G401.6 (cell line): Measurements from ENCODE around the gene CTXN1.
"Not testable (repeated sequence)": the region's sequence is repeated elsewhere in the genome, so short reads cannot be mapped to it uniquely, and the experiment has no call there.

Experiments
- FAIRE-seq: peaks from 2 replicates; lab custom pipeline; 2012; peaks lifted over from hg19 to GRCh38; lab: Jason Lieb, UNC

Gene CTXN1

GRCh38 chr19:7944177-7944761 lies 18.3 kb upstream of the CTXN1 start:
- peak; percentile 94 for FAIRE-seq

- FAIRE-seq: peak; percentile 99
Observed at GRCh38 chr19:7943444-7944176, 17.7 kb upstream of the CTXN1 start, which contains the start of gene TIMM44. TIMM44 (minus strand) TSS chr19:7943666; CDS start chr19:7943651, 15 bp downstream.

GRCh38 chr19:7942981-7943443 lies 17.1 kb upstream of the CTXN1 start:
- no peak for FAIRE-seq

GRCh38 chr19:7941895-7942596 lies 16.1 kb upstream of the CTXN1 start:
- no peak for FAIRE-seq

DNA sequence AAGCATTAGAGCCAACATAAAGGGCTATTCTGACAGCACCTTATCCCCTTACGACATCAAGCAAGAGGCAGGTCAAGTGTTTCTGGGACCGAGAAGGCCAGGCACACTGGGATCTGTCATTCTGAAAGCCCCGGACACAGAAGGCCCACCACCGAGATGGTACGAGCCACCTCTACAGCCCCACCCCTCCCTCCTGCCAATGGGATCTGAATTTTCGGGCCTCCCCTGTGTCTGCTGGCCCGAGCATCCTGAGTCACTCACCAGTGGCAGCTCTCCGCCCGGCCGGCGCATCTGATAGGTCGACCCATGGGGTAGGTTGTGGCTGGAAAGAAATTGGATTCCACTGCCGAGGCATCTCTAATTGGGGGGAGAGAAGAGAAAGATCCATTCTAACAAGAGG lies 14.9 kb upstream of the CTXN1 start:
- no peak for FAIRE-seq

DNA sequence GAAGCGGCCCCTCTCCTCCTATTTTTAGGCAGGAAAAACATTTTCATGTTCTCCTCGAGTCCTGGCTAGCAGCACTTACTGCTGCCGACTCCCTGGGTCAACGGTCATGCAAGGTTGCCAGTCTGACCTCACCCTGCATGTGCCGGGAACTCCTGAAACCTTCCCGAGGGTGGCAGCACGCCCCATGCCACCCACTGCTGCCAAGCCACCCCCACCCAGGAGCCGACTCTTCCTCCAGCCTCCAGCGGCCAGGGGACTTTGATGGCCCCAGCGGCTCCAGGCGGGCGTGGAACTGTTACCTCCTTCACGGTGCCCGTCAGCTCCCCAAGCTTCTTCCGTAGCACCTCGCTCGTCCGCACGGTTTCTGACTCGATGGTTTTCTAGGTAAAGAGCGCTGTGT lies 8.8 kb upstream of the CTXN1 start:
- no peak for FAIRE-seq

- no peak for FAIRE-seq
Observed at GRCh38 chr19:7933828-7934725, 8.1 kb upstream of the CTXN1 start.

DNA sequence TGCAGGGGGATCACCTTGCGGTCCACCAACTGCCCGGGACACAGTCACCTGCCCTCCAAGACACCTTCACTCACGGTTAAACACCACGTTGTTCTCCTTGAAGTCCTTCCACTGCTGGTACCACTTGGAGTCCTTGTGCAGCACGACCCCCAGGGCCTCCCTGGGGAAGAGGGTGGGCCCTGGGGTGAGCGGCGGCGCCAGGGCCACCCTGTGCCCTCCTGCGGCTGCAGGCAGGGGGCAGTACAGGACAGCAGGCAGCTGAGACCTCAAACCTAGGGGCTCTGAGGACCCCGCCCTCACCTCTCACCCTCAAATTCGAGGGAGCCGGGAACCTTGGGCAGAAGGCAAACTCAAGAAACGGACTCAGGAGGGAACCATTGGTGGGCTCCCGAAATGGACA lies 7.5 kb upstream of the CTXN1 start:
- no peak for FAIRE-seq

DNA sequence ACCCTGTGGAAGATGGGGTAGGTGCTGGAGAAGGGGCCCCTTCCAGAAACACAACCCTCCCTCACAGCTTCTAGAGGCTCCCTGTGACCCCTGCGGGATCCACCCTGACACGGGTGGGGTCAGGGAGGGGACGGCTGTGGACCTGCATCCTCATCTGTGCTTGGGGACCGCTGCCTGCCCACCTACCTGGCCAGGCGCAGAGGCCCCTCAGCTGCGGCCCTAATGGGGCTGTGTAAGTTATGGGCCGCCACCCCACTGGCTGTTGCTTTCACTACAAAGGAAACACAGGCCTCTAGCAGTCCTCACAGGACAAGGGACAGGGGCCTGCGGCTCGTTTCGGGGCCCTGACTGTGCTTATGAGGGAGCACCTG lies 7.0 kb upstream of the CTXN1 start:
- no peak for FAIRE-seq

DNA sequence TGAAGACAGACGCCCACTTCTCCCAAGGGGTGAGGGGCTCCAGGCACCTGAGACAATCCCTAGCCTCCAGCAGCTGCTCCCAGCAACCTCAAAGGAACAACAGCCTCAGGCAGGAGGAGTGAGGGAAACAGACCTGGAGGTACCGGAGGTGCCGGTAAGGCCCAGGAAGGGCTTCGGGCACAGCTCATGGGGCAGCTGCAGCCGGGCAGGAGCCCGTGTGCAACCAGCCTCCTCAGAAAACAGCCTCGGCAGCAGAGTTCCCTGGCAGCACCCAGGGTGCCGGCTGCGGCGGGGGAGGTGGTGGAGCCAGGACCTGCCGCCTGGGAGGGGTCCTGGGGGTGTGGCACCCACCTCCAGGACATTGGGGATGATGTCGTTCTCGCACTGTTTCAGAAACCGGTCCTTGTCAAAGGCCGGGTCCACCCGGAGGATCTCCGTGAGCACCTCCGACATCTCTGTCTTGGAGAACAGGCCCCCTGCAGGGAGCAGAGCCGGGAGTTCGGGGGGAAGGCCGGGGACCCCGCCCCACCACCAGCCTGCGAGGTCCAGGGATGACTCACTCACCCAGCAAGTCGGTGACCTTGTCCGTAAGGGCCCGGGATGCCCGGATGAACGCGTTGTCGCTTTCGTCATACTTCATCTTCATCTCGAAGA lies 6.5 kb upstream of the CTXN1 start:
- no peak for FAIRE-seq

GRCh38 chr19:7931221-7932061 lies 5.5 kb upstream of the CTXN1 start:
- no peak for FAIRE-seq

- FAIRE-seq: no peak
Observed at GRCh38 chr19:7930765-7931164, 4.8 kb upstream of the CTXN1 start.

DNA sequence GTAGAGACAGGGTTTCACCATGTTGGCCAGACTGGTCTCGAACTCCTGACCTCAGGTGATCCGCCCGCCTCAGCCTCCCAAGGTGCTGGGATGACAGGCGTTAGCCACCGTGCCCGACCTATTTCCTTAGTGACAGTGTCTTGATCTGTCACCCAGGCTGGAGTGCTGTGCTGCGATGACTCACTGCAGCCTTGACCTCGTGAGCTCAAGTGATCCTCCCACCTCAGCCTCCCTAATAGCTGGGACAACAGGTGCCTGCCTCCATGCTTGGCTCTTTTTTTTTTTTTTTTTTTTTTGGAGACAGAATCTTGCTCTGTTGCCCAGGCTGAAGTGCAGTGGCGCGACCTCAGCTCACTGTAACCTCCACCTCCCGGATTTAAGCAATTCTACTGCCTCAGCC lies 4.1 kb upstream of the CTXN1 start:
- not testable (repeated sequence) for FAIRE-seq

DNA sequence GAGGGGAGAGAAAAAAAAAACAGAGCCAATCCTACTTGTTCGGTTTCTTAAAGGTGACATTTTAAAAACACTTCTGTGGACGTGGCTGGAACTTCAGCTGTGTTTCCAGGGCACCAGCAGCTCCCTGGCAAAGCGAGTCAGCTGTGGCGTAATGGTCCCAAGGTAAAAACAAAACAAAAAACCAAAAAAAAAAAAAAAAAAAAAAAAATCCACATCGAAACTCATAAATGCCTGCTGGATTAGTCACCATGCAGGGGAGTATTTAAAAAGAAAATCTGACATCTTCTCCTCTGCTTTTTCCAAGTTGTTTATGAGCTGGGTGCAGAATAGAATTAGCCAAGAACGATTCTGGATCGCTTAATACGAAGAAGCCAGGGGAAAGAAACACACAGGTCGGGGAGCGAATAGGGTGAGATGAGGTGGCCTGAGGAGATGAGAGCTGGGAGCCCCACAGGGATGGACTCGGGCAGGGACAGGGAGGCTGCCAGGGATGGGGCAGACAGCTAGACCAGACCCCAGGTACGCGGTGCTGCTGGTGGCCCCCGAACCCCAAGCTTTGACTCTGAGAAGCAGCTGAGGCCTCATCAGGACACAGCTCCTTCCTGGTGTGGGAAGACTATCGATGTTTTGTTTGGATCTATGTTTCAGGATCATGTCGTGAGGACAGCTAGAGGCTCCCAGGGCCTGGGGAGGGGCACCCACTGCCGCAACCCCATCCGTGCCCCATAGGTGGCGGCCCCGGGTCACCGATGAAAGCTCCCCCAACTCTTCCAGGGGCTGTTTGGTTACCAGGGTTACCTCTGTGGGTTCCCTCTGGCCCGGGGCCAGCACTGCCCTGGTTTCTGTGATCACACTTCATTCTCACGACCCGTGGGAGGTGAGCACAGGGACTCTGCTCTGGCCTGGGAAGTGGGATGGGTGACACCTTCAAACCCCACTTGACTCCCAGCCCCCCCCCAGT lies 3.1 kb upstream of the CTXN1 start:
- peak; percentile 96 for FAIRE-seq

DNA sequence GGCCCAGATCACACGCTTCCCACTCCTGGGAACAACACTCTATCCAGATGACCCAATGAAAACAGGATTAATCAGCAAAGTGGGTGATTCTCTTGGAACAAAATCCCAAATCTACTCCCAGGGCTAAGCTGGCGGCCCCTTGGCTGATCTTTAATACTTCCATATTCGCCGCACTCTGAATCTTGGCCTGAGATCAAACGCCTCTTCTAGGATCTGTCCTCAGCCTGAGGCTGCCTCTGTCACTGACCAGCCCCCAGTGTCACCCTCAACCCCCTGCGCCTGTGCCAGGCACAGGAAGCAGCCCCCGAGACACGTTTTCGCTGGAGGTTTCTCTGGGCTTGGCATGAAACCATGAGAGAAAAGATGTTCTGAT lies 2.4 kb upstream of the CTXN1 start:
- no peak for FAIRE-seq

DNA sequence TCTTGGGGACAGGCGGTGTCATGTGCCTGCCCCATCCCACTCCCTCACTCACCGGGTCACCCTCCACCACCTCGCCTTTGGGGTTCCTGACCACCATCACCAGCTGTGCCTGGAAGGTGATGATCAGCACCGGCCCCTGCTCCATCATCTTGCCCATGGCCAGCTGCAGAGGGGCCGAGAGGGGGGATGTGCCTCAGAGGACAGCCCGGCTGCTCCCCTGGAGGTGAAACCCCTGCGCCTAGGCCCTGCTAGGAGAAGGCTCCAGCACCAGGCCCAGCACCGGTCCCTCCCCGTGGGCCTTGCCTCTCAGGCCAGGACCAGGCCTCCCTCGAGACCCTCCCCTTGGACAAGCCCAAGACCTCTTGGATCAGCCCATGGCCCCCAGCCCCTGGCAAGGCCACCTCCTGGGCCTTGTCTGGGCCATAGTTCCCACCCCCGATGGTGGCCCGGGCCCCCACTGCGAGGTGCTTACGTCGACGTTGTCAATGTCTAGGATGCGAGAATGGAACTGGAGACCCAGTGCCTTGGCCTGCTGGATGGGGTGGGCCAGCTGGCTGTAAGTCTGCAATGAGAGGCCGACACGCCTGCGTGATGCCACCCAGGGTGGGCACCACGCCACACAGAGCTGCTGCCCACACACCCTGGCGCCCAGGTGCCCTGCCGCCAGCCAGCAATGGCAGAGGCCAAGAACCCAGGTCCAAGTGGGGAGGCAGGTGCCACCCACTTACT lies 1.8 kb upstream of the CTXN1 start:
- no peak for FAIRE-seq

DNA sequence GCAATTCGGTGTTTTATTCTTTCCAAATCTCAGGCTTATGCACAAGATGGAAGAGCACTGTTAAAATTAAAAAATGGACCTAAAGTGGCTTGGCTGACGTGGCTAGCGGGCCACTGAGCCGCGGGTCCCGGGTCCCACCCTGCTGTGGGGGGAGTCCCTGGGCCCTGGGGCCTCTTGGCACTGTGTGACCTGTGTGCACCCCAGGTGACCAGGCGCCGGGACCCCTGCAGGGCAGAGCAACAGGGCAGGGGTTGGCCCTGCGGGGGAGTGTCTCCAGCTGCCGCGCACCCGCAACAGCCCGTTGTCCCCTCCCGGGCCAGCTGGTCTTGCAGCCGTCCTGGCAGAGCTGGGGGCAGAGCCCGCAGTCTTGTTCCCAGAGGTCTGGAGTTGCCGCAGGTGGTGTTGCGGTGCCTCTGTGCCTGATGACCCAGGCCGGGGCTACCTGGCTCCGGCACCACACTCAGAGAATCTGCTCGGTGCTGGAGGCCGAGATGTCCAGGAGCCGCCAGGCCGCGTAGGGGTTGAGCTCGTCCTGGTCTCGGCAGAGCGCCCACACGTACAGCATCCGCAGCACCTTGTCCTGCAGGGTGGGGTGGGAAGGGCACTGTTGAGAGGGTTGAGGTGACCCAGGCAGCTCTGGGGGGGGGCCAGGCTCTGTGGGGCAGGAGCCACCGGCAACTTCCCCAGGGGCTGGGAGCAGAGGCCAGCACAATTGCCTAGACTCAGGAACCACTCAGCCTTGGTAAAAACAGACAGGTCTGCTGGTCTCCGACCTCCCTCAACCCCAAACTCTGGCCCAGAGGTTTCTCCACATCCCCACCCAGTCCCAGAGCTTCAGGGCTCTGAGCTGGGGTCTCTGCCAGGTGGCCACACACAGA lies 1.0 kb upstream of the CTXN1 start:
- no peak for FAIRE-seq
